Measurements from ENCODE around the gene SYNM.

SYNM gene

GRCh38 chr15:99140590-99140989 is 35.7 kb downstream of the SYNM start:
- no peak for DNase-seq (ENCODE audit: low spot score)

DNA sequence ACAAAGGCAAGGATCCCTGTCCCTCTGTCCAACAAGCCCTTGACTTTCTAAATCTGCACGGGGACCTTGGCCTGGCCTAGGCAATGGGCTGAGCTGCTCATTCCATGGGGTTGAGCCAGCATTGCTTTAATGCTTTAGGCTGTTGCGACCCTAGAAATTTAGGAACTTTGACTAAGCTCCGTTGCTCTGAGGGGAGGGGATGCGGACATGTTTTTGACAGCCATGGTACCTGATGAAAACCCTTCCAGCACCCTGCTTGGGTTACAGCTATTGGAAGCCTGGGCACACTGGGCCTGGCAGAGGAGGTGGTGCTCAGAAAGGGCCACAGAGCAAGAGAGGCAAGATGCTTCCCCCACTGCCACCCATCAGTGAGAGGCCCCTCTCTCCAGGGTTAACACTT is 37.1 kb downstream of the SYNM start:
- DNase-seq (ENCODE audit: low spot score): no peak

GRCh38 chr15:99142562-99142961 is 37.7 kb downstream of the SYNM start:
- no peak for DNase-seq (ENCODE audit: low spot score)

GRCh38 chr15:99143242-99143641 is 38.4 kb downstream of the SYNM start:
- DNase-seq (ENCODE audit: low spot score): no peak

DNA sequence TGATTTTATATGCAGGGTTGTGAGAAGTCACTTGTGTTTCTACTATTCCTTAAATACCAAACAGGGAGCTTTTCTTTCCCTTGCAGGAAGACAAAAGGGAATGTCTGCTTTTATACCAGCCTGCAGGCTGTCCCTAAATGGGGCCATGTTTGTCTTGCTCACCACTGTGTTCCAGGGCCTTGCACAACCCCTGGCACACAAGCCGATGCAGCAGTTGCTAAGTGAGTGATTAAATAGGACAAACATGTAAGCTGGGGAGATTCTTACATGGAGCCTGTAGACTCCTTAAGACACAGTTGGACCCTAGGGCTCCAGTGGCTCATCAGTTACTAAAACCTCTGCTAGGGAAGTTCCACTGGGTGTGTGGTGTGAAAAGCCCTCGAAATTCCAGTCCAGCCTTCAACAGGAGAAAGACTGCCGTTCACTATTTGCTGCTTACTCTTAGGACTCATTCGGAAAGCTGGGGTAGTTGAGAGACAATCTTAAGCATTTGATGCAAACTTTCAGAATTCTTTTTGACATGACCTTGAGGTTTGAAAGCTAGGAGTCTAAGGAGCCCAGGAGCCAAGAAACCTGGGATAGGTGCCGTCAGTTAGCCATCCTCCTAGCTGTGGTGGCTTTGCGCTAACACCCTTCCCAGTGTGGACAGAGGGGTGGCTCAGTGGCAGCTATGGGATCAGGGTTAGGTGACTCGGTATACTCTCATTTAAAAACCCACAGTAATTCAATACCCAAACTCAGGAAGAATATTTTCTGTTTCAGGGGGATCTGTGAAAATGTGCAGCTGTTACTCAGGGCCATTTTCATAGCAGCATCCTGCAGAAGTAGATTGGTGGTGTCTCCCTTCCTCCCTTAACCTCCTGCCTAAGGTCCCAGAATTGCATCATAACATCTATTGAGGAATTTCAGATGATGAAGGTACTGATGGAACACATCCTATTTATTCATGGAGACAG is 39.1 kb downstream of the SYNM start:
- DNase-seq (ENCODE audit: low spot score): no peak

DNA sequence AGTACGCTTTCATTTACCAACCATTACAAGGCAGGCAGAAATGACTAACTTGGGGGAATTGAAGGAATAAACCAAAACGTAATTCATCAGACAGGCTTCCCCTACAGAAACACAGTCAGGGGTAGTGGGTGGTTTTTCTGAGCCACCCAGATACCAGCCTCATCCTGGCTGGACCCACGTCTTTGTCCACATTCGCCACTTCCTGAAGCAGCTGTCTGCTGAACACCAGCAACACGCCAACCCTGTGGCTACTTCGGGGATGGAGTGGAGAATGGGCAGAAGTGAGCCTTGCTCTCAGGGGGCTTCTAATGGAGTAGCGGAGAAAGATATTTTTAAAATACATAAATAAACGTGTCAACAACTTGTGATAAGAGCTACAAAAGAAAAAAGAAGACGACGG is 40.1 kb downstream of the SYNM start:
- DNase-seq (ENCODE audit: low spot score): no peak

DNA sequence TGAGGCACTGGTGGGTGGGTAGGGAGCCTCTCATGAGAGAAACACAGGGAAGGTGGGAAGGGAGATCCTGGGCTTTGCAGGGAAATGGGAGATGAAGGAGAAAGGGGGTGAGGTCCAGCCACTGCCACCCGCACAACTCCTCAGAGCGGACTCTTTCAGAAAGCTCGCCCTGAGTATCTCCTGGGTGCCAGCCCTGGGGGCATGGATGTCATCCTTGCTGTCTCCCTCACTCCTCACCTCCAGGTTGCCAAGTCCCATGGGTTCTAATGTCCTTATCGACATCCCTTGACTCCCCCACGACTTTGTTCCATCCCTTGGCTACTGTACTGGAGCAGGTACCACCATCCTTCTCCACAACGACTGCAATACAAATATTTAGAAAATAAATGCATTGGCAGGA is 40.9 kb downstream of the SYNM start:
- DNase-seq (ENCODE audit: low spot score): no peak

DNA sequence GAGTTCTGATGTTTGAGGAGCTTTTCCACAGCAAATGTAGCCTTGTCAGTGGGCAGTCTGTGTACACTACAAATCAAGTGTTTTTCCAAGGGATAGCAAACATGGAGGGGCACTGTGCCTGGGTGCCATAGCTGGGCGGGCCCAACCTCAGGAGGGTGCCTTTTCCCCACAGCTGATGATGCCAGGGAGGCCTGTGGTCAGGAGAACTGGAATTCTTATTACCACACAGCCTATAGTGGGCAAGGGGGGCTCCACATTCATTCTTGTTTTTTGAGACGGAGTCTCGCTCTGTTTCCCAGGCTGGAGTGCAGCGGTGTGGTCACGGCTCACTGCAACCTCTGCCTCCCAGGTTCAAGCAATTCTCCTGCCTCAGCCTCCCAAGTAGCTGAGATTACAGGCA is 41.8 kb downstream of the SYNM start:
- no peak for DNase-seq (ENCODE audit: low spot score)

GRCh38 chr15:99148851-99149276 is 44.0 kb downstream of the SYNM start:
- DNase-seq (ENCODE audit: low spot score): no peak

GRCh38 chr15:99149366-99149765 is 44.5 kb downstream of the SYNM start:
- DNase-seq (ENCODE audit: low spot score): no peak

GRCh38 chr15:99151156-99151555 is 46.3 kb downstream of the SYNM start:
- DNase-seq (ENCODE audit: low spot score): no peak

- no peak for DNase-seq (ENCODE audit: low spot score)
Measured at GRCh38 chr15:99153026-99153535, 48.2 kb downstream of the SYNM start.

DNA sequence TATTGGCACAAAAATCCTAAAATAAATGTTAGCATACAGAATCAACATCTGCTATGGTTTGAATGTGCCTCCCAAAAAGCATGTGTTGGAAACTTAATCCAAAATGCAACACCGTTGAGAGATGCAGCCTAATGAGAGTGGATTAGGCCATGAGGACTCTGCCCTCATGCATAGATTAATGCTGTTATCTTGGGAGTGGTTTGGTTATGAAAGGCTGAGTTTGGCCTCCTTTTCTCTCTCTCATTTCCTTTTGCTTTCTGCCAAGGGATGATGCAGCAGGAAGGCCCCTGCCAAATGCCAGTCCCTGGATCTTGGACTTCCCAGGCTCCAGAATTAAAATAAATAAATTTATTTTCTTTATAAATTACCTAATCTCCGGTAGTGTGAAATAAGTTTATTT is 49.4 kb downstream of the SYNM start:
- no peak for DNase-seq (ENCODE audit: low spot score)

DNA sequence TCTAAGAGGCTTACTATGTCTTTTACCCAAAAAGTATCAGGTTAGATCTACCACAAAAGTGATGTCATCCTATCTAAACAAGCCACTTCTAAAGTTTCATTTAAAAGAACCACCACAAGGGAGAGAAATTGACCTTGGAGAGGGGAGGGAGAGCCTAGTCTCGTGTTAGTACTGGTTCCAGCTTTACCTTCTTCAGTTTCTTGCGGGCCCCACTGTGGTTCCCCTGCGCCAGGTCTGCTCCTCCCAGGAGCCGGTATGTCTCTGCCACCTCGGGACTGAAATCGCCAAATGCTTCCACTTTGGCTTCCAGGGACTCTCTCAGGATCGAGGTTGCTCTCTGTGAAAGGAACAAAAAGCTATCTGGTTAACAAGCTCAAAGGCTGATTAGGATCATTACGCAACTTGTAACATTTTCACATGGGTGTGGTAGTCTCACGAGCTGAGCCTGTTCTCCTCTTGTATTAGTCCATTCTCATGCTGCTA is 51.1 kb downstream of the SYNM start:
- DNase-seq (ENCODE audit: low spot score): no peak

DNA sequence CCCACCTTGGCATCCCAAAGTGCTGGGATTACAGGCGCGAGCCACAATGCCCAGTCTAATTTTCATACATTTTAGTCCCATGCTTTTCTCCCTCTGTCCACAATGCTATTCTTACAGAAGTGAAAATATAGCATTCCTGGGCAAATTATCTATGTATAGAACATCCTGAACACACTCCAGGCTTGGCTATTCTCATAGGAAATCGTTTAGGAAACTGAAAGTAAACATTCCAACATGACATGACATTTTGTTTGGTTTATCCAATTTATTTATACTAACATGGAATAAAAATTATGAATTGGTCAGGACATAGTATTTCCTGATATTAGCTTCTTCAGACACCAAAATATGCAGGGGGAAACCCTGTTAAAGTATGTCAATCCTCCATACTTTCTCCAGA is 52.6 kb downstream of the SYNM start:
- DNase-seq (ENCODE audit: low spot score): no peak

- DNase-seq (ENCODE audit: low spot score): no peak
Measured at GRCh38 chr15:99158626-99159412, 53.9 kb downstream of the SYNM start.

DNA sequence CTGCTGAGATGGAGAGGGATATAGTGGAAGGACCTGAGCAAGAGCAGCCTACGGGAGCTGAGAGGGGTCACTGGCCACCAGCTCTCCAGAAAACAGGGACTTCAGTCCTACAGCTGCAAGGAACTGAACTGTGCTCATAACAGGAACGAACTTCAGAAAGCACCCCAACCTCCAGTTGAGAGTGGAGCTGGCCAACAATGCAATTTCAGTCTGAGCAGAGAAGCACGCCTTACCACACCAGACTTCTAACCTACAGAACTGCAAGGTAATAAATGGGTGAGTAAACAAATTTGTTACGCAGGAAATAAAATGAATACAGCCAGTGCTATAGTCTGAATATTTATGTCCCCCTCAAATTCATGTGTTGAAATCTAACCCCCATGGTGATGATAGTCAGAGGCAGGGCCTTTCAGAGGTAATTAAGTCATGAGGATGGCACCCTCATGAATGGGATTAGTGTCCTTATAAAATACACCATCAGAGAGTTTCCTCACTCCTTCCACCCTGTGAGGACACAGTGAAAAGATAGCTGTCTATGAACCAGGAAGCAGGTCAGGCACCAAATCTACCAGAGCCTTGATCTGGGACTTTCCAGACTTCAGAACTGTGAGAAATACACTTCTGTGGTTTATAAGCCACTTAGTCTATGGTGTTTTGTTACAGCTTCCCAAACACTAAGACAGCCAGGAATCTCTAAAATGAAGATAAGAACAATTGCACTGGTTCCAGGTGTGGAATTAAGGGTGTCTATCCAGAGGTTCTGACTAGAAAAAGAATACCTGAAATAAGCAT is 58.6 kb downstream of the SYNM start:
- DNase-seq (ENCODE audit: low spot score): no peak

DNA sequence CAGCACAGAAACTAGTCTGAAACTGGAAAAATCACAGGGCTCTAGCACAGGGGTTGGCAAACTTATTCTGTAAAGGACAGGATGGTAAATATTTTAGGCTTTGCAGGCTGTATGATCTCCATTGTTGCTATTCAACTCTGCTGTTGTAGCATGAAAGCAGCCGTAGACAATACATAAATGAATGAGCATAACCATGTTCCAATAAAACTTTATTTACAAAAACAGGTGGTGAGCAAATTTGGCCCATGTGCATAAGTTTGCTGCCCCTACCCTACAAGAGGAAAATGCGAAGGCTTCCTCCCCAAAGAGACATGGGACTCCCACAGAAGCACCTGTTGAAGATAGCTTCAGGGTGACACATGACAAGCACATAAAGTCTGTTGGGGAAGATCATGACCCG is 59.2 kb downstream of the SYNM start:
- DNase-seq (ENCODE audit: low spot score): no peak

DNA sequence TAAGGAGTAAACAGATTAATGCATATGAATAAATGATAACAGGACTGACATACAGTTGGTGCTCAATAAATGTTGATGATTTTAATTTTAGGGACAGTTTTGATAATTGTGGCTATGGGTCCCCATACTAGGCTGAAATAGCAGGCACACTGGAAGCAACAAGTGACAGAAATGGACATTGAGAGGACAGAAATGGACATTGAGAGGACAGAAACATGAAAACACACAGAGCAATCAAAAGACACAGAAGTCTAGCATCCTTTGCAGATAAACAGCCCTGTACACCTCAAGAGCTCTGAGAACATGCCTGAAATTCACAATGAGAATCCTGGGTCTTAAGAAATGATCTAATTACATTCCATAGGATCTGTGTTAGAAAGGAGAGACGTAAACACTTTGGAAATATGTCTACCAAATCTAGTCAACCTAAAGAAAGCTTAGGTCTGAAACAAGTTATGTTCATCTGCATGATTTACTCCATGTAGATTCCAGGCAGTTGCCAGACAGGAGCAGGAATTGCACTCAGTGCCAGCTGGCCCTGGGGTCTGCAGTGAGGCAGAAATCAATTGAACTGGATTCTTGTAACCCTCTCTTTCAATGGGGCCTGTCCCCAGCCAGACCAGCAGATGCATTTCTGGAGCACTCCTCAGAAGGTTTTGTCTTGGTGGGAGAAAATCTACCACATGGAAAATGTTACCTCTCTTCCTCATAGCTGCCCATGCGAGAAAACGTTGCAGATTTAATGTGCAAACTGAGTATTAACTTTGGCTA is 60.3 kb downstream of the SYNM start:
- no peak for DNase-seq (ENCODE audit: low spot score)

- DNase-seq (ENCODE audit: low spot score): no peak
Measured at GRCh38 chr15:99165956-99166689, 61.2 kb downstream of the SYNM start.

- DNase-seq (ENCODE audit: low spot score): no peak
Measured at GRCh38 chr15:99167201-99167600, 62.3 kb downstream of the SYNM start.

Measured in COLO829 (cell line).